ENCODE results near the gene ABLIM1. TPM values are rescaled to one million over a fixed set of nuclear protein-coding genes. Genes with fewer than 3 reads are reported as not detected.

Gene ABLIM1
- total RNA-seq, 3 donors from 2014 or later: 89.0 to 216 (median 131) TPM

GRCh38 chr10:114629083-114629823, 28.8 kb downstream of the ABLIM1 start:
- Histone ChIP-seq H3K27me3 (no peaks in the 10 kb centered on the region), H3K4me3 (no peak overlapping the region), H3K36me3 (no peaks in the 10 kb centered on the region), H3K4me1 (peaks cover 0 to 6% of the 10 kb centered on the region in 2 donors), H3K9me3 (no peaks in the 10 kb centered on the region), H3K27ac (no peak overlapping the region)
- DNase-seq (ENCODE audit: low spot score in 2 of 2): no peak
- TF ChIP-seq POLR2A (IDR thresholded peaks at IDR 0.05) (no peak), CTCF (IDR thresholded peaks at IDR 0.05) (no peak), POLR2AphosphoS5 (IDR thresholded peaks at IDR 0.05) (no peak)
- intact Hi-C loops (cut with DNase I; ENCODE audit: low total_unique reads): no loop called here

- intact Hi-C loops (cut with DNase I; ENCODE audit: low total_unique reads): no loop called here
- no peaks in the 10 kb centered on the region for H3K9me3 ChIP-seq
- DNase-seq (ENCODE audit: low spot score in 2 of 2): no peak
- H3K27me3 ChIP-seq: no peaks in the 10 kb centered on the region
- H3K4me1 ChIP-seq: peaks cover 0 to 6% of the 10 kb centered on the region in 2 donors
- H3K27ac ChIP-seq: no peak overlapping the region
- H3K4me3 ChIP-seq: no peak overlapping the region
- H3K36me3 ChIP-seq: no peaks in the 10 kb centered on the region
- TF ChIP-seq POLR2A (IDR thresholded peaks at IDR 0.05) (no peak), POLR2AphosphoS5 (IDR thresholded peaks at IDR 0.05) (no peak), CTCF (IDR thresholded peaks at IDR 0.05) (no peak)
These were observed 30.0 kb downstream of the ABLIM1 start for GRCh38 chr10:114628106-114628505.

GRCh38 chr10:114626841-114627240, 31.2 kb downstream of the ABLIM1 start:
- peak in 1 of 2 donors; percentile 49 for DNase-seq (ENCODE audit: low spot score in 2 of 2)
- no peaks in the 10 kb centered on the region for H3K36me3 ChIP-seq
- intact Hi-C loops (cut with DNase I; ENCODE audit: low total_unique reads): no loop called here
- H3K9me3 ChIP-seq: no peaks in the 10 kb centered on the region
- no peaks in the 10 kb centered on the region for H3K27me3 ChIP-seq
- H3K4me1 ChIP-seq: peaks cover 0 to 6% of the 10 kb centered on the region in 2 donors
- H3K4me3 ChIP-seq: no peak overlapping the region
- peak overlapping the region; percentile 59 to 70 for H3K27ac ChIP-seq
- TF ChIP-seq POLR2A (IDR thresholded peaks at IDR 0.05): no peak
- TF ChIP-seq CTCF (IDR thresholded peaks at IDR 0.05): no peak
- TF ChIP-seq POLR2AphosphoS5 (IDR thresholded peaks at IDR 0.05): no peak

- no peaks in the 10 kb centered on the region for H3K9me3 ChIP-seq
- intact Hi-C loops (cut with DNase I; ENCODE audit: low total_unique reads): no loop called here
- TF ChIP-seq POLR2AphosphoS5 (IDR thresholded peaks at IDR 0.05): no peak
- TF ChIP-seq CTCF (IDR thresholded peaks at IDR 0.05): no peak
- TF ChIP-seq POLR2A (IDR thresholded peaks at IDR 0.05): no peak
- H3K27me3 ChIP-seq: no peaks in the 10 kb centered on the region
- no peak for DNase-seq (ENCODE audit: low spot score in 2 of 2)
- H3K36me3 ChIP-seq: no peaks in the 10 kb centered on the region
- H3K4me3 ChIP-seq: no peak overlapping the region
- no peaks in the 10 kb centered on the region for H3K4me1 ChIP-seq
- peak overlapping the region; percentile 68 to 70 for H3K27ac ChIP-seq
These were observed 32.9 kb downstream of the ABLIM1 start for GRCh38 chr10:114624951-114625780.

- Histone ChIP-seq H3K27me3 (no peaks in the 10 kb centered on the region), H3K36me3 (no peaks in the 10 kb centered on the region), H3K9me3 (no peaks in the 10 kb centered on the region), H3K4me3 (no peak overlapping the region), H3K27ac (peak overlapping the region; percentile 68 to 70), H3K4me1 (no peaks in the 10 kb centered on the region)
- intact Hi-C loops (cut with DNase I; ENCODE audit: low total_unique reads): no loop called here
- no peak for DNase-seq (ENCODE audit: low spot score in 2 of 2)
- TF ChIP-seq POLR2A (IDR thresholded peaks at IDR 0.05) (no peak), POLR2AphosphoS5 (IDR thresholded peaks at IDR 0.05) (no peak)
These were observed 33.7 kb downstream of the ABLIM1 start for GRCh38 chr10:114624422-114624821.
